Trophoblast cell (in vitro differentiated cells and primary cell): Measurements from ENCODE around the gene ERCC3.
"Not testable (repeated sequence)": the region's sequence is repeated elsewhere in the genome, so short reads cannot be mapped to it uniquely, and the experiment has no call there.

Source experiments
- DNase-seq, 2 donors: peaks; one replicate each; pipeline ENCODE4 v3.0.0-alpha.2; 2016
- H2AFZ ChIP-seq: 2 replicates; pipeline ENCODE4 v1.6.1; 2013; ENCODE audit warnings: low read length, moderate library complexity, mild to moderate bottlenecking; ENCODE audit not compliant: insufficient read depth, poor library complexity
- H2AK5ac ChIP-seq: 2 replicates; pipeline ENCODE4 v1.6.1; 2013; ENCODE audit warnings: mild to moderate bottlenecking, low read length
- H2BK120ac ChIP-seq: 2 replicates; pipeline ENCODE4 v1.6.1; 2013; ENCODE audit warnings: low read length, mild to moderate bottlenecking, moderate library complexity; ENCODE audit not compliant: insufficient read depth, poor library complexity
- H2BK12ac ChIP-seq: 2 replicates; pipeline ENCODE4 v1.6.1; 2013; ENCODE audit warnings: mild to moderate bottlenecking, low read length, moderate library complexity
- H2BK5ac ChIP-seq: 2 replicates; pipeline ENCODE4 v1.6.1; 2013; ENCODE audit warnings: low read length, low read depth, moderate library complexity, mild to moderate bottlenecking; ENCODE audit not compliant: poor library complexity
- H3K14ac ChIP-seq: 2 replicates; pipeline ENCODE4 v1.6.1; 2013; ENCODE audit warnings: mild to moderate bottlenecking, low read length
- H3K18ac ChIP-seq: 2 replicates; pipeline ENCODE4 v1.6.1; 2013; ENCODE audit warnings: mild to moderate bottlenecking, low read length
- H3K23ac ChIP-seq: 2 replicates; pipeline ENCODE4 v1.6.1; 2013; ENCODE audit warnings: low read length
- H3K27ac ChIP-seq: 2 replicates; pipeline ENCODE4 v1.5.1; 2013; ENCODE audit warnings: low read depth, mild to moderate bottlenecking, inconsistent platforms, low read length, moderate library complexity
- H3K27me3 ChIP-seq: 2 replicates; pipeline ENCODE4 v1.6.1; 2013; ENCODE audit warnings: inconsistent platforms, mild to moderate bottlenecking, low read length, moderate library complexity; ENCODE audit not compliant: insufficient read depth
- H3K36me3 ChIP-seq, 2 experiments: 1 replicate in 1 of 2; 2 replicates in 1 of 2; pipeline ENCODE4 v1.6.1; 2013; ENCODE audit warnings: low read length in 2 of 2, mild to moderate bottlenecking in 2 of 2, moderate library complexity in 1 of 2; ENCODE audit not compliant: insufficient read depth in 2 of 2, control insufficient read depth in 1 of 2
- H3K4ac ChIP-seq: 2 replicates; pipeline ENCODE4 v1.6.1; 2013; ENCODE audit warnings: low read depth, mild to moderate bottlenecking, low read length, moderate library complexity
- H3K4me1 ChIP-seq, 2 experiments: 1 replicate in 1 of 2; 2 replicates in 1 of 2; pipeline ENCODE4 v1.6.1; 2013; ENCODE audit warnings: low read length in 2 of 2, mild to moderate bottlenecking in 2 of 2, moderate library complexity in 1 of 2; ENCODE audit not compliant: insufficient read depth in 2 of 2, control insufficient read depth in 1 of 2
- H3K4me2 ChIP-seq: 2 replicates; pipeline ENCODE4 v1.6.1; 2013; ENCODE audit warnings: inconsistent platforms, mild to moderate bottlenecking, low read length, moderate library complexity
- H3K4me3 ChIP-seq: 2 replicates; pipeline ENCODE4 v1.5.1; 2013; ENCODE audit warnings: mild to moderate bottlenecking, low read depth, low read length, inconsistent platforms
- H3K79me1 ChIP-seq: one replicate; pipeline ENCODE4 v1.6.1; 2013; ENCODE audit warnings: low read length
- H3K79me2 ChIP-seq: 2 replicates; pipeline ENCODE4 v1.6.1; 2013; ENCODE audit warnings: low read length, mild to moderate bottlenecking; ENCODE audit not compliant: control insufficient read depth, insufficient read depth, poor library complexity
- H3K9ac ChIP-seq: 2 replicates; pipeline ENCODE4 v1.6.1; 2013; ENCODE audit warnings: mild to moderate bottlenecking, low read length
- H3K9me3 ChIP-seq: 2 replicates; pipeline ENCODE4 v1.6.1; 2013; ENCODE audit warnings: low read depth, mild to moderate bottlenecking, control low read depth, inconsistent platforms, low read length; ENCODE audit not compliant: insufficient read depth
- H4K12ac ChIP-seq: 2 replicates; pipeline ENCODE4 v1.6.1; 2013; ENCODE audit warnings: low read depth, mild to moderate bottlenecking, low read length, moderate library complexity
- H4K8ac ChIP-seq: 2 replicates; pipeline ENCODE4 v1.6.1; 2013; ENCODE audit warnings: low read depth, mild to moderate bottlenecking, low read length, moderate library complexity
- H4K91ac ChIP-seq: one replicate; pipeline ENCODE4 v1.6.1; 2013; ENCODE audit warnings: low read depth, mild to moderate bottlenecking, low read length, moderate library complexity
- WGBS: extraction: QIAGEN DNeasy Blood & Tissue Kit; methylation state at CpG from one replicate; pipeline ENCODE4 v1.1.7; 2013; ENCODE audit warnings: missing lambda C conversion rate; ENCODE audit not compliant: insufficient read length, insufficient coverage; ENCODE audit errors: extremely low coverage; 5-methylcytosine and 5-hydroxymethylcytosine counted together

The ERCC3 gene

GRCh38 chr2:127216593-127216992 is 77.4 kb downstream of the ERCC3 start:
- WGBS: no CpG with 5 or more reads among the region's 1 CpG
- peaks cover 12 to 18% of the 10 kb centered on the region in 2 experiments for H3K4me1 ChIP-seq
- no peak overlapping the region for H2BK5ac ChIP-seq
- no peak overlapping the region for H3K14ac ChIP-seq
- no peak overlapping the region for H3K4me2 ChIP-seq
- no peaks in the 10 kb centered on the region for H3K36me3 ChIP-seq
- H3K9me3 ChIP-seq: no peaks in the 10 kb centered on the region
- H2BK12ac ChIP-seq: no peak overlapping the region
- no peak overlapping the region for H3K23ac ChIP-seq
- H4K12ac ChIP-seq: no peak overlapping the region
- H3K27ac ChIP-seq: no peak overlapping the region
- H4K91ac ChIP-seq: no peak overlapping the region
- H3K27me3 ChIP-seq: peaks cover 13% of the 10 kb centered on the region
- H3K79me1 ChIP-seq: peaks cover 7% of the 10 kb centered on the region
- H2BK120ac ChIP-seq: no peak overlapping the region
- no peak overlapping the region for H3K9ac ChIP-seq
- no peak for DNase-seq
- no peak overlapping the region for H3K4ac ChIP-seq
- H2AFZ ChIP-seq: no peak overlapping the region
- H3K79me2 ChIP-seq: no peaks in the 10 kb centered on the region
- H4K8ac ChIP-seq: no peak overlapping the region
- H3K18ac ChIP-seq: no peak overlapping the region
- H3K4me3 ChIP-seq: no peak overlapping the region
- no peak overlapping the region for H2AK5ac ChIP-seq

GRCh38 chr2:127216095-127216494 is 77.8 kb downstream of the ERCC3 start:
- no peak overlapping the region for H2AFZ ChIP-seq
- H3K14ac ChIP-seq: no peak overlapping the region
- H3K79me2 ChIP-seq: no peaks in the 10 kb centered on the region
- H3K4me3 ChIP-seq: no peak overlapping the region
- no peak overlapping the region for H3K4ac ChIP-seq
- H2BK12ac ChIP-seq: no peak overlapping the region
- H4K8ac ChIP-seq: no peak overlapping the region
- H3K79me1 ChIP-seq: peaks cover 7% of the 10 kb centered on the region
- no peak overlapping the region for H4K12ac ChIP-seq
- H3K18ac ChIP-seq: no peak overlapping the region
- H3K27me3 ChIP-seq: peaks cover 13% of the 10 kb centered on the region
- H3K23ac ChIP-seq: no peak overlapping the region
- H2BK5ac ChIP-seq: no peak overlapping the region
- H3K9me3 ChIP-seq: no peaks in the 10 kb centered on the region
- peaks cover 12 to 18% of the 10 kb centered on the region in 2 experiments for H3K4me1 ChIP-seq
- H3K36me3 ChIP-seq: no peaks in the 10 kb centered on the region
- DNase-seq: no peak
- WGBS: no CpG with 5 or more reads among the region's 2 CpGs
- no peak overlapping the region for H3K27ac ChIP-seq
- no peak overlapping the region for H2AK5ac ChIP-seq
- H2BK120ac ChIP-seq: no peak overlapping the region
- H3K4me2 ChIP-seq: no peak overlapping the region
- no peak overlapping the region for H3K9ac ChIP-seq
- no peak overlapping the region for H4K91ac ChIP-seq

GRCh38 chr2:127214201-127214600 is 79.7 kb downstream of the ERCC3 start:
- H3K36me3 ChIP-seq, H3K4me3 ChIP-seq, H2BK5ac ChIP-seq: not testable (repeated sequence)

GRCh38 chr2:127208313-127208712 is 85.6 kb downstream of the ERCC3 start:
- no peak overlapping the region for H4K91ac ChIP-seq
- no peaks in the 10 kb centered on the region for H3K79me1 ChIP-seq
- H2BK12ac ChIP-seq: no peak overlapping the region
- H3K27ac ChIP-seq: no peak overlapping the region
- H3K4me3 ChIP-seq: no peak overlapping the region
- H3K27me3 ChIP-seq: no peaks in the 10 kb centered on the region
- H3K23ac ChIP-seq: no peak overlapping the region
- H2AK5ac ChIP-seq: no peak overlapping the region
- no peak overlapping the region for H2BK120ac ChIP-seq
- H3K9me3 ChIP-seq: no peaks in the 10 kb centered on the region
- WGBS: no CpG with 5 or more reads among the region's 4 CpGs
- no peak overlapping the region for H3K14ac ChIP-seq
- peaks cover 10 to 11% of the 10 kb centered on the region in 2 experiments for H3K4me1 ChIP-seq
- no peak overlapping the region for H3K9ac ChIP-seq
- H3K36me3 ChIP-seq: no peaks in the 10 kb centered on the region
- no peak overlapping the region for H3K4ac ChIP-seq
- H3K4me2 ChIP-seq: peak overlapping the region; percentile 32
- DNase-seq: no peak
- H3K79me2 ChIP-seq: no peaks in the 10 kb centered on the region
- no peak overlapping the region for H4K8ac ChIP-seq
- no peak overlapping the region for H3K18ac ChIP-seq
- H2AFZ ChIP-seq: no peak overlapping the region
- H4K12ac ChIP-seq: no peak overlapping the region
- no peak overlapping the region for H2BK5ac ChIP-seq

More at GRCh38 chr2:127214201-127214600, 79.7 kb downstream of the ERCC3 start:
- H3K23ac ChIP-seq, H2AK5ac ChIP-seq, H3K9ac ChIP-seq, H3K14ac ChIP-seq, H2BK120ac ChIP-seq, DNase-seq, H3K4me2 ChIP-seq, H2BK12ac ChIP-seq, H2AFZ ChIP-seq, H3K79me1 ChIP-seq, H4K8ac ChIP-seq, H4K91ac ChIP-seq, H3K18ac ChIP-seq, H3K9me3 ChIP-seq, H3K79me2 ChIP-seq, H3K27ac ChIP-seq, H3K4ac ChIP-seq, H4K12ac ChIP-seq: not testable (repeated sequence)
- H3K4me1 ChIP-seq: peaks cover 7 to 13% of the 10 kb centered on the region in 2 experiments
- WGBS: no CpG with 5 or more reads among the region's 2 CpGs
- peaks cover 11% of the 10 kb centered on the region for H3K27me3 ChIP-seq
